ENCODE data around the gene KCTD14. TPM values are rescaled to one million over a fixed set of nuclear protein-coding genes. Genes with fewer than 3 reads are reported as not detected.

Gene KCTD14
- total and polyA plus RNA-seq, 2 of the 8 experiments (the other 6 are each of a cell fraction or from before 2014, with no cell fraction given) = 21.6 to 24.9 TPM

GRCh38 chr11:78025378-78025777 lies 2.3 kb upstream of the KCTD14 start (continued):
- TF ChIP-seq CHD7 (IDR thresholded peaks at IDR 0.05; ENCODE audit: insufficient replicate concordance, low read length) (no peak), SUZ12 (IDR thresholded peaks at IDR 0.05; ENCODE audit: low read length) (no peak), KDM5A (IDR thresholded peaks at IDR 0.05; ENCODE audit: low read length) (no peak), HDAC6 (IDR thresholded peaks at IDR 0.05; ENCODE audit: low read depth, low read length) (no peak), TAF1 (IDR thresholded peaks at IDR 0.05; ENCODE audit: low read depth, low read length) (no peak)
